A673 (cell line): ENCODE results near the gene PHRF1. TPM values are rescaled to one million over a fixed set of nuclear protein-coding genes. Genes with fewer than 3 reads are reported as not detected.

Source experiments
- BruUV-seq: library from RNA; stranded (reverse); fragments of 400-500 nt; replicated peaks from 2 replicates; lab custom pipeline; 2021; lab: Mats Ljungman, UMichigan
- CTCF ChIA-PET: fragments of 300-600 bp; sonication (Branson Sonifier 250); formaldehyde crosslinking; loops from one replicate; lab custom pipeline; 2022; ENCODE audit warnings: antibody characterized with exemption; lab: Charles Lee
- POLR2A ChIA-PET: fragments of 300-600 bp; sonication (Branson Sonifier 250); formaldehyde crosslinking; loops from one replicate; lab custom pipeline; 2022; ENCODE audit warnings: antibody characterized with exemption; ENCODE audit not compliant: low non-redundant PET; lab: Charles Lee
- DNase-seq: peaks from one replicate; pipeline ENCODE4 v3.0.0-alpha.2; 2015; ENCODE audit warnings: low spot score
- H3K27ac ChIP-seq: fragments of 200-600 bp; sonication (generic); 2 replicates; pipeline ENCODE4 v1.5.1; 2016; ENCODE audit warnings: mixed run types, low read depth, mild to moderate bottlenecking, mixed read lengths, antibody characterized with exemption, low read length; ENCODE audit not compliant: poor library complexity, severe bottlenecking
- H3K27me3 ChIP-seq: fragments of 200-600 bp; sonication (generic); replicated peaks from 2 replicates; pipeline ENCODE4 v1.6.1; 2017; ENCODE audit warnings: mixed run types, low read depth, mild to moderate bottlenecking, mixed read lengths, antibody characterized with exemption, low read length; ENCODE audit not compliant: insufficient read depth, poor library complexity
- H3K36me3 ChIP-seq: fragments of 200-600 bp; sonication (generic); 2 replicates; pipeline ENCODE4 v1.6.1; 2016; ENCODE audit warnings: mixed run types, mild to moderate bottlenecking, mixed read lengths, antibody characterized with exemption, low read length; ENCODE audit not compliant: insufficient read depth, poor library complexity, severe bottlenecking
- H3K4me1 ChIP-seq: fragments of 200-600 bp; sonication (generic); 2 replicates; pipeline ENCODE4 v1.6.1; 2017; ENCODE audit warnings: mixed run types, mild to moderate bottlenecking, mixed read lengths, antibody characterized with exemption, low read length; ENCODE audit not compliant: insufficient read depth, poor library complexity, severe bottlenecking
- H3K4me3 ChIP-seq: fragments of 200-600 bp; sonication (generic); 2 replicates; pipeline ENCODE4 v1.5.1; 2016; ENCODE audit warnings: low read depth, mixed run types, mild to moderate bottlenecking, mixed read lengths, low read length; ENCODE audit not compliant: poor library complexity, severe bottlenecking
- H3K9me3 ChIP-seq: fragments of 200-600 bp; sonication (generic); 2 replicates; pipeline ENCODE4 v1.6.1; 2016; ENCODE audit warnings: mixed run types, low read depth, mild to moderate bottlenecking, mixed read lengths, antibody characterized with exemption, low read length; ENCODE audit not compliant: poor library complexity, severe bottlenecking
- CTCF ChIP-seq: fragments of 300-800, 200-600 bp; sonication (generic); conservative IDR thresholded peaks from 2 replicates; pipeline ENCODE4 v1.5.1; 2017; ENCODE audit warnings: low read depth, mild to moderate bottlenecking, antibody characterized with exemption, low read length, moderate library complexity, mixed read lengths
- EZH2 ChIP-seq: fragments of 200-600 bp; sonication (generic); IDR thresholded peaks from 2 replicates; pipeline ENCODE4 v1.6.1; 2017; ENCODE audit warnings: borderline replicate concordance, low read depth, mild to moderate bottlenecking, mixed read lengths, antibody characterized with exemption, low read length; ENCODE audit not compliant: poor library complexity, severe bottlenecking
- intact Hi-C: fragments of 100-400 bp; cut with micrococcal nuclease; formaldehyde crosslinking; loops from one replicate; pipeline ENCODE4 v1.10.0; 2022; ENCODE audit not compliant: unreplicated experiment
- total RNA-seq: library from RNA; stranded (reverse); gene quantifications from 2 replicates; pipeline ENCODE4 v1.2.3, GENCODE V29; 2021

PHRF1 gene
- total RNA-seq, 1 experiment from 2014 or later, result 43.0 TPM

- CTCF ChIA-PET, result no interaction called here
- TF ChIP-seq EZH2, result no peak
- no peak for TF ChIP-seq CTCF
- Histone ChIP-seq H3K4me3 (no peak overlapping the region), H3K36me3 (no peaks in the 10 kb centered on the region), H3K27ac (no peak overlapping the region), H3K9me3 (no peaks in the 10 kb centered on the region), H3K4me1 (peaks cover 5% of the 10 kb centered on the region), H3K27me3 (no peaks in the 10 kb centered on the region)
- intact Hi-C loops, result no loop called here
- POLR2A ChIA-PET, result no interaction called here
- DNase-seq, result no peak
- BruUV-seq, result no TSS peak
Measured at GRCh38 chr11:656866-657265, 80.6 kb downstream of the PHRF1 start.

- H3K27ac ChIP-seq, result no peak overlapping the region
- no peak for DNase-seq
- H3K36me3 ChIP-seq, result no peaks in the 10 kb centered on the region
- intact Hi-C loops, result no loop called here
- H3K4me1 ChIP-seq, result peaks cover 5% of the 10 kb centered on the region
- no peak for TF ChIP-seq CTCF
- TF ChIP-seq EZH2, result no peak
- no peaks in the 10 kb centered on the region for H3K9me3 ChIP-seq
- ChIA-PET POLR2A (no interaction called here), CTCF (no interaction called here)
- H3K27me3 ChIP-seq, result no peaks in the 10 kb centered on the region
- no peak overlapping the region for H3K4me3 ChIP-seq
- BruUV-seq, result no TSS peak
Measured at GRCh38 chr11:657691-658126, 81.4 kb downstream of the PHRF1 start.

- no peak overlapping the region for H3K4me3 ChIP-seq
- no peaks in the 10 kb centered on the region for H3K27me3 ChIP-seq
- ChIA-PET CTCF (no interaction called here), POLR2A (no interaction called here)
- peaks cover 5% of the 10 kb centered on the region for H3K4me1 ChIP-seq
- no peaks in the 10 kb centered on the region for H3K9me3 ChIP-seq
- peaks cover 6% of the 10 kb centered on the region for H3K36me3 ChIP-seq
- no peak for DNase-seq
- intact Hi-C loops, result loop anchor here (5.0 kb wide), 1 partner anchor 63 kb away; no protein-coding TSS in a partner anchor
- no TSS peak for BruUV-seq
- TF ChIP-seq CTCF (no peak), EZH2 (no peak)
- H3K27ac ChIP-seq, result no peak overlapping the region
Measured at GRCh38 chr11:659532-660085, 83.3 kb downstream of the PHRF1 start.
